ENCODE measurements around the gene BIN1. TPM values are rescaled to one million over a fixed set of nuclear protein-coding genes. Genes with fewer than 3 reads are reported as not detected.
A peak's percentile ranks its signal among the peaks of the same experiment; 100 is the strongest.

Gene BIN1
- total and polyA plus RNA-seq, 8 donors, result 32.0 to 98.7 (median 76.7) TPM

DNA sequence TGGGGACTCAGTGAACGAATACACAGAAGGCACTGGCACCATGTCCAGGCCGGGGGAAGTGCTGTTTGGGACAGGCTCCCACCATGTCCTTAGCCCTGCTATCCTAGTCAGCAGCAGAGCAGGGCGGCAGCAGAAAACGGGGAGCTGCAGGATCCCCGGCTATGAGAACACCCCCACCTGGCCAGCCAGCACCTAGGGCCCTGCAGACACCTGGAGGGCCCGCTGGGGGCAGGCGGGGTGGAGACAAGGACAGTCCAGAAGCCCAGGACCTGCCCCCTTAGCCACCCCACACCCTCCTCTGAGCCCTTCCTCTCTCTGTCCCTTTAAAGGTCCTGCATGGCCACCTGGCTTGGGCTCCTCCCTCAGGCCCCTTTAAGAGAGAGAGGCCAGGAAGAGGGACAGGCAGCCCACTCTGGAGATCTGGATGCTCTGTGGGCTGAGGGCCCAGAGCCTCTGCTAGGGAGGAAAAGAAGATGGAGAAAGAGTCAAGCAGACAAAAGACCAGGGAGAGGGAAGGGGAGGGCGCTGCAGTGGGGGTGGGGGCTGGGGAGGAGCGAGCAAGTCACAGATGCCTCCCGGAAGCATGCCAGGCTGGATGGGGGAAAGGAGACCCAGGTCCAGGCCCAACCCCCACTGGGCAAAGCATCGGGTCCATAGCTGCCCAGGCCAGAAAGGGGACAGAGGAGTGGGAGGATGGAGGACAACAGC is 48.6 kb downstream of the BIN1 start:
- Histone ChIP-seq H3K4me3 (no peak overlapping the region), H3K27me3 (no peaks in the 10 kb centered on the region), H3K36me3 (peaks cover 0 to 34% of the 10 kb centered on the region in 2 donors), H3K9me3 (no peaks in the 10 kb centered on the region), H3K27ac (no peak overlapping the region), H3K4me1 (peaks cover 0 to 17% of the 10 kb centered on the region in 2 donors)
- intact Hi-C loops (cut with DNase I), result no loop called here
- no peak for ATAC-seq
- TF ChIP-seq, protein P1, sequence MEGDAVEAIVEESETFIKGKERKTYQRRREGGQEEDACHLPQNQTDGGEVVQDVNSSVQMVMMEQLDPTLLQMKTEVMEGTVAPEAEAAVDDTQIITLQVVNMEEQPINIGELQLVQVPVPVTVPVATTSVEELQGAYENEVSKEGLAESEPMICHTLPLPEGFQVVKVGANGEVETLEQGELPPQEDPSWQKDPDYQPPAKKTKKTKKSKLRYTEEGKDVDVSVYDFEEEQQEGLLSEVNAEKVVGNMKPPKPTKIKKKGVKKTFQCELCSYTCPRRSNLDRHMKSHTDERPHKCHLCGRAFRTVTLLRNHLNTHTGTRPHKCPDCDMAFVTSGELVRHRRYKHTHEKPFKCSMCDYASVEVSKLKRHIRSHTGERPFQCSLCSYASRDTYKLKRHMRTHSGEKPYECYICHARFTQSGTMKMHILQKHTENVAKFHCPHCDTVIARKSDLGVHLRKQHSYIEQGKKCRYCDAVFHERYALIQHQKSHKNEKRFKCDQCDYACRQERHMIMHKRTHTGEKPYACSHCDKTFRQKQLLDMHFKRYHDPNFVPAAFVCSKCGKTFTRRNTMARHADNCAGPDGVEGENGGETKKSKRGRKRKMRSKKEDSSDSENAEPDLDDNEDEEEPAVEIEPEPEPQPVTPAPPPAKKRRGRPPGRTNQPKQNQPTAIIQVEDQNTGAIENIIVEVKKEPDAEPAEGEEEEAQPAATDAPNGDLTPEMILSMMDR (IDR thresholded peaks at IDR 0.05), result no peak
- DNase-seq, result peak in 1 of 4 donors; percentile 48

GRCh38 chr2:127057371-127058245 is 49.3 kb downstream of the BIN1 start:
- peak in 1 of 4 donors; percentile 70 for DNase-seq
- Histone ChIP-seq H3K4me3 (no peak overlapping the region), H3K27me3 (no peaks in the 10 kb centered on the region), H3K9me3 (no peaks in the 10 kb centered on the region), H3K4me1 (peaks cover 0 to 11% of the 10 kb centered on the region in 2 donors), H3K27ac (no peak overlapping the region), H3K36me3 (peaks cover 0 to 30% of the 10 kb centered on the region in 2 donors)
- no peak for ATAC-seq
- intact Hi-C loops (cut with DNase I), result no loop called here
- TF ChIP-seq, protein P1 (IDR thresholded peaks at IDR 0.05), result no peak

DNA sequence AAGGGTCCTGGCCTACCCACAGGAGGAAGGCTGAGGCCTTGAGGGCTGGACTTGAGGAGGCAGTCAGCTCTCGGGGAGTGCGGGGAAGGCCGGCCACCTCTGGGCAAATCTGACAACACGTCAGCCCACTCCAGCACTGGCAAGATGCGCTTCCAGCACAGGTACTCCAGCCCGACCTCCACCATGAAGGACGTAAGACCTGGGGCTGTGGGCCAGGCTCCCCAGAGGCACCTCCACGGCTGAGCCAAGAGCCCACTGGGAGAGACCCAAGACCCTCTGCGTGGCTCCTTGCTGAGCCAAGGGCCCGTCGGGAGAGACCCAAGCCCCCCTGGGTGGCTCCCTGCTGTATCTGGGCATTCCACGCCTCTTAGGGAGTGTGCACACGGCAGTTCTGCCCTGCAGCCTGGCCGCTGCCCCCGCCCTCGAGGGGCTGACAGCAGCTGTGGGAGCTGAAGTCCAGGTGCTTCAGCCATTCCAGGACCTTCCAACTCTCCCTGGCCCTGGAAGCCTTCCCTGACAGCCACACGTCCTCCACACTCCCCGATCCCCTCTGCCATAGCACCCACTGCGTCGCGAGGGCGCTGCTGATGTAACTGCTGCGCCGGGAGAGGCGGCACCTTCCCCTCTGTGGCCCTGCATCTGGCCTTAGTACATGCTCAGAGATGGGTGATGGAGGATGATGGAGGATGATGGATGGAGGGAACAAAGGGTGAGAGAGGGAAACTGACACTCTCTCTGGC is 50.2 kb downstream of the BIN1 start:
- Histone ChIP-seq H3K9me3 (no peaks in the 10 kb centered on the region), H3K36me3 (peaks cover 0 to 28% of the 10 kb centered on the region in 2 donors), H3K4me1 (peaks cover 0 to 3% of the 10 kb centered on the region in 2 donors), H3K4me3 (no peak overlapping the region), H3K27ac (no peak overlapping the region), H3K27me3 (no peaks in the 10 kb centered on the region)
- no peak for ATAC-seq
- TF ChIP-seq, protein P1 (IDR thresholded peaks at IDR 0.05), result no peak
- peak in 1 of 4 donors; percentile 70 for DNase-seq
- intact Hi-C loops (cut with DNase I), result no loop called here

DNA sequence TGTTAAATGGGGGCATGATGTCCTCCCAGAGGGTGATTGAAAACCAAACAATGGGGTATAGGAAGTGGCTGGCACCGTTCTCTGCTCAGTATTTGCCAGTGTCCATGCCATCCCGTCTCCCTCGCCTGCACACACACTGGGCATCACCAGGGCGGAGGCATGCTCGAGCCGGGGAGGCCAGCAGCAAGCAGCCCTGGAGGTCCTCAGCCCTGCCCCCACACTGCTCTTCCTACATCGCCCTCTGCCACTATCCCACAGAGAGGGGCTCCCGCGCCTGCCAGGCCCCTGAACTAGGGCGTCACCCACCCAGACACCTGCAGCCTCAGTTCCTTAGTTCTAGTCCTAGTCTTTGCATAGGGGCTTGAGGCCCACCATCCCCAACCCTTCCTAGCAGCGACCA is 50.9 kb downstream of the BIN1 start:
- TF ChIP-seq, protein P1 (IDR thresholded peaks at IDR 0.05), result no peak
- peaks cover 0 to 23% of the 10 kb centered on the region in 2 donors for H3K36me3 ChIP-seq
- peak in 1 of 4 donors; percentile 53 for DNase-seq
- no peaks in the 10 kb centered on the region for H3K9me3 ChIP-seq
- intact Hi-C loops (cut with DNase I), result no loop called here
- no peak for ATAC-seq
- H3K4me3 ChIP-seq, result no peak overlapping the region
- no peaks in the 10 kb centered on the region for H3K27me3 ChIP-seq
- no peaks in the 10 kb centered on the region for H3K4me1 ChIP-seq
- no peak overlapping the region for H3K27ac ChIP-seq
